Aorta (tissue), 5 donors: ENCODE measurements around the gene SYT1. TPM values are rescaled to one million over a fixed set of nuclear protein-coding genes. Genes with fewer than 3 reads are reported as not detected.

Source experiments
- ATAC-seq: fragments of 200-7000 bp; cut with Tn5 transposase; one replicate; pipeline ENCODE4 v1.9.1; 2022; ENCODE audit warnings: moderate library complexity; ENCODE audit not compliant: low FRiP score
- DNase-seq, 2 donors: peaks; one replicate each; pipeline ENCODE4 v3.0.0-alpha.2; 2020
- H3K27ac ChIP-seq, 2 donors: one replicate each; pipeline ENCODE4 v1.5.1; 2013; ENCODE audit warnings: low read length in 2 of 2, mild to moderate bottlenecking in 2 of 2, moderate library complexity in 2 of 2, control low read depth in 1 of 2, inconsistent platforms in 1 of 2, low read depth in 1 of 2
- H3K27me3 ChIP-seq, 2 donors: one replicate each; pipeline ENCODE4 v1.6.1; 2013; ENCODE audit warnings: control low read depth in 1 of 2, low read length in 1 of 2, mild to moderate bottlenecking in 1 of 2, moderate library complexity in 1 of 2; ENCODE audit not compliant: insufficient read depth in 2 of 2, control insufficient read depth in 1 of 2
- H3K36me3 ChIP-seq, 2 donors: one replicate each; pipeline ENCODE4 v1.6.1; 2013; ENCODE audit warnings: control low read depth in 1 of 2, low read length in 1 of 2, mild to moderate bottlenecking in 1 of 2; ENCODE audit not compliant: insufficient read depth in 2 of 2, control insufficient read depth in 1 of 2
- H3K4me1 ChIP-seq, 2 donors: one replicate each; pipeline ENCODE4 v1.6.1; 2013; ENCODE audit warnings: low read length in 2 of 2, control low read depth in 1 of 2, mild to moderate bottlenecking in 1 of 2, moderate library complexity in 1 of 2; ENCODE audit not compliant: insufficient read depth in 2 of 2, control insufficient read depth in 1 of 2
- H3K4me3 ChIP-seq, 2 donors: one replicate each; pipeline ENCODE4 v1.5.1; 2013; ENCODE audit warnings: low read length in 2 of 2, control low read depth in 1 of 2, mild to moderate bottlenecking in 1 of 2
- H3K9me3 ChIP-seq: one replicate; pipeline ENCODE4 v1.6.1; 2013; ENCODE audit warnings: mild to moderate bottlenecking, low read length; ENCODE audit not compliant: control insufficient read depth
- WGBS, 2 donors: extraction: QIAGEN DNeasy Blood & Tissue Kit; methylation state at CpG; one replicate each; pipeline ENCODE4 v1.1.7; 2013; 5-methylcytosine and 5-hydroxymethylcytosine counted together
- intact Hi-C, 2 donors: fragments of 100-400 bp; cut with DNase I; formaldehyde crosslinking; loops; one replicate each; pipeline versions ENCODE4 v1.14.2 to v1.15.0; 2022
- polyA plus RNA-seq, 2 donors: library from polyadenylated mRNA; stranded (reverse); fragments of 200-250 nt; gene quantifications; one replicate each; pipeline ENCODE4 v1.2.3, GENCODE V29; 2013
- total RNA-seq, 2 donors: library from RNA; stranded (reverse); fragmentation: NEBNext Ultra II Directional; extraction: Animal tissue kit (Norgen Biotek cat#: 25700); gene quantifications; one replicate each; pipeline ENCODE4 v1.2.1, GENCODE V29; 2021
- donor health status: healthy with polysubstance abuse.
- donor health status: Bipolar disorder and iron deficiency.
- donor health status: DM: no; HTN: no; CAD: no.
- donor health status: DM: no; HTN: no; CAD: no.
- donor health status: DM: yes; HTN: yes; CAD: no.

Gene SYT1
- total and polyA plus RNA-seq, 4 donors: 0.05 to 1.8 (median 1.5) TPM; not detected in 1

DNA sequence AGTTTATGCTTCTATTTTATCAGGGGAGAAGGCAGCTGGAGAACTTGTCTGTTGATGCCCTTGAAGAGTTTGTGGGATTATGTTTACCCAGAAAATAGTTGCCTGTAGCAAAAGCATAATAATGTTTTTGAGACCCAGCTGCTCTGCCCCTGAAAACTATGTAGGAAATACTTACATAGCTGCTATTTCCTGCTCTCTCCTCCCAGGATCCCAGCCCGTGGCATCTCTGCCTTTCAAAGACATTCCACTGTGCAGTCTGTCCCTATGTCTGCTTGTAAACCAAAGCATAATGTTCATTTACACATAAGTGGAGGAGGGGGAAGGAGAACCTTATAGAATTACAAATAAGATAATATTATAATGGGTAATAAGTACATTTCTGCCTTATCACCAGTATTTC lies 198.7 kb downstream of the SYT1 start:
- Histone ChIP-seq H3K9me3 (no peaks in the 10 kb centered on the region), H3K4me1 (no peaks in the 10 kb centered on the region), H3K27me3 (no peaks in the 10 kb centered on the region), H3K27ac (no peak overlapping the region), H3K4me3 (no peak overlapping the region), H3K36me3 (no peaks in the 10 kb centered on the region)
- DNase-seq (no peak), ATAC-seq (no peak)
- 2 to 5% methylated on average over 1 of the region's 1 CpG for WGBS, 2 donors
- intact Hi-C loops: no loop called here

DNA sequence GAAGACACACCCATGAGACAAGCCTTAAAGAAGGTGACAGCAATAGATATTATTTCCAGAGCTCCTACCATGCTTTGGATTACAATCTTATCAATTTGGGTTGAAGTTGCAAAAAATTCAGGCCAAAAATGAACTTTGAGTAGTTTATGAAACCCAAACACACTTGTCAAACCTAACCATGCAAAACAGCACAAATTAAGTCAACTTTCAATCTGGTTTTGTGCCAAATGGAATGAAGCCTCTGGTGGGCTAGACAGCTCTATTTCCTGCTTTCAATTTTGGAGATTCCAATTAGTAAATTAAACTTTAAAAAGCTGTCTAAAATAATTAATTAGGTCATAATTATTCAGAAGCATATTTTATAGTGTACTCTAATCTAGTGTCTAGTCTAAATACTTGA lies 203.4 kb downstream of the SYT1 start:
- H3K27ac ChIP-seq: no peak overlapping the region
- no peak for DNase-seq
- ATAC-seq: no peak
- H3K27me3 ChIP-seq: no peaks in the 10 kb centered on the region
- H3K9me3 ChIP-seq: no peaks in the 10 kb centered on the region
- no peaks in the 10 kb centered on the region for H3K4me1 ChIP-seq
- H3K36me3 ChIP-seq: no peaks in the 10 kb centered on the region
- no peak overlapping the region for H3K4me3 ChIP-seq
- intact Hi-C loops: no loop called here

DNA sequence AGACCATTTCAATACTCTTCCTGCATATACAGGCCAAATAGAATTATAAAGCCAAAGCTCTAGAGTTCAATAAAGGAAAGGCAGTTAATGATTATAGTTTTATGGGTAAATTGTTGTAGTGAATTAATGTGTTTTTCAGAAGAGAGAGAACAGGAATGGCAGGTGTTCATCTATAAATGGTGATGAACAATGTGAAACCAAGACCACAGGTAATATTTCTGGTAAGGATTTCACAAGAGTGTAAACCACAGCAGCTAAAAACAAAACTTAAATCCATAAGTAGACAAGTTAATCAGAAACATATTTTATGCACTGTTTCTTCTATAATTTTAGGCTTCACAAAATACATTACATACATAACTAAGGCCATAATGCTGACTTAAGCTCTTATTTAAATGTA lies 204.4 kb downstream of the SYT1 start:
- DNase-seq: no peak
- Histone ChIP-seq H3K27ac (no peak overlapping the region), H3K36me3 (no peaks in the 10 kb centered on the region), H3K9me3 (no peaks in the 10 kb centered on the region), H3K4me3 (no peak overlapping the region), H3K4me1 (no peaks in the 10 kb centered on the region), H3K27me3 (no peaks in the 10 kb centered on the region)
- intact Hi-C loops: no loop called here
- ATAC-seq: no peak

DNA sequence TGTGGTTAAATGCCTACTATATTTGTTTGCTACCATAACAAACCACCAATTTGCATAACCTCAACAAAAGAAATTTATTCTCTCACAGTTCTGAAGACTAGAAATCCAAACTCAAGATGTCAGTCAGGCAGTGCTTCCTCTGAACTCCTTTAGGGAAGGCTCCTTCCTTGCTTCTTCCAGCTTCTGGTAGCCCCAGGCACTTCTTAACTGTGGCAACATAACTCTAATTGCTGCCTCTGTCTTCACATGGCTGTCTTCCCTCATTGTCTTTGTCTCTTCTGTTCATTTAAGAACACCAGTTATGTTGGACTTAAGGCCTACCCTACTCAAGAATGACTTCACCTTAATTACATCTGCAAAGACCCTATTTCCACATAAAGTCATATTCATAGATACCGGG lies 206.9 kb downstream of the SYT1 start:
- no peaks in the 10 kb centered on the region for H3K36me3 ChIP-seq
- 92 to 95% methylated on average over 1 of the region's 1 CpG for WGBS, 2 donors
- no peak for DNase-seq
- H3K27ac ChIP-seq: no peak overlapping the region
- intact Hi-C loops: no loop called here
- H3K27me3 ChIP-seq: peaks cover 0 to 1% of the 10 kb centered on the region in 2 donors
- ATAC-seq: no peak
- H3K9me3 ChIP-seq: no peaks in the 10 kb centered on the region
- H3K4me1 ChIP-seq: no peaks in the 10 kb centered on the region
- H3K4me3 ChIP-seq: no peak overlapping the region

DNA sequence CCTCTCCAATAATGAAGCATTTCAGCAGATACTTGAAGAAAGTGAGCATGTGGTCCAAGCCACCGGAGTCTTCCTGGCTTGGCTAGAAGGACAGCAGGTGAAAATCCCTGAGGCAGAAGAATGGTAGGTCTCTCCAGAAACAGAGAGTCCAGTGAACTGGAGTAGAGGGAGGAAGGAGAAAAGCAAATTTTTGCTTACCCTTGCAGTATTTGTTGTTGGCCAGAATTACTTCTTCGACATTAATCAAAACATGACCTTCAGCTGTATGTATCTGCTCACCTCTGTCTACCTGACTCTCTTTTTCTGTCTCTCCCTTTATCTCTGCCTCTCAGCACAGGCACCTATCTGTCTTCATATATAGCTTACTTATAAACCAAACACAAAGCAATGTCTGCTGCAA lies 208.9 kb downstream of the SYT1 start:
- peaks cover 0 to 1% of the 10 kb centered on the region in 2 donors for H3K27me3 ChIP-seq
- H3K36me3 ChIP-seq: no peaks in the 10 kb centered on the region
- H3K27ac ChIP-seq: no peak overlapping the region
- intact Hi-C loops: no loop called here
- 91 to 92% methylated on average over 2 of the region's 2 CpGs for WGBS, 2 donors
- DNase-seq: no peak
- H3K9me3 ChIP-seq: no peaks in the 10 kb centered on the region
- no peak overlapping the region for H3K4me3 ChIP-seq
- ATAC-seq: no peak
- no peaks in the 10 kb centered on the region for H3K4me1 ChIP-seq

DNA sequence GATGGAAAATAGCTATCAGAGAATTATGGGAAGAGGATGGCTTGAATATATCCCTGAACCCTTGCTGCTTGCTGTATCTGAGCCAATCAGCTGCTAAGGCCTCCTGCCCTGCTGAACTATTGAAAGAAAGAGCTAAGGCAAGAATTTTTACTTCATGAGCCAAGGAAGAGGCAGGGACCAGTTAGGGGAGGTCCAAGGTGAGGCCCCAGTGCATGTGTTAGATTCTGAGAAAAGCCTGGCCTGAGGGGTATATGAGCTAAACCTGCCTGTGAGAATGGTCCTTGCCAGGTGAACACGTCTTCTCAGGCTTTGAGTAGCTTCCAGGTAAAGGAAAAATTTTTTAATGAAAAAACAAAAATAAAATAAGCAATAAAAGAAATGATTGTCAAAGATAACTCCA lies 218.0 kb downstream of the SYT1 start:
- no peak overlapping the region for H3K27ac ChIP-seq
- ATAC-seq: no peak
- WGBS, 2 donors: 68 to 72% methylated on average over 1 of the region's 1 CpG
- H3K27me3 ChIP-seq: no peaks in the 10 kb centered on the region
- H3K9me3 ChIP-seq: no peaks in the 10 kb centered on the region
- no peak overlapping the region for H3K4me3 ChIP-seq
- no peaks in the 10 kb centered on the region for H3K4me1 ChIP-seq
- DNase-seq: no peak
- intact Hi-C loops: no loop called here
- no peaks in the 10 kb centered on the region for H3K36me3 ChIP-seq

DNA sequence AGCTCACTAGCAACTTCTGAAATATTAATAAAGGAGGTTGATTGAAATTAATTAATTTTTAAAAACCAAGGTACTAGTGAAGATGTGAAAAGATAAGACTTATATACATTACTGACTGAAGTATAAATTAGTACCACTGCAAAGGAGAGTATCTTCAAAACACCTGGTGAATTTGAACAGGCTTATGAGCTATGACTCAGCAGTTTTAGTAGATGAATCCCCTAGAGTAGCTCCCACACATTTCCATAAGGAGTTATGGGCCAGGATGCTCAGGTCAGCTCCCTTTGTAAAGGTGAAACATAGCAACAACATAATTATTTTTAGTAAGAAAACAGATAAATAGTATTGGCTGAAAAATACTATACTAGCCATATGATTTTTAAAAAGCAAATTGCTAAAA lies 218.6 kb downstream of the SYT1 start:
- no peak for ATAC-seq
- Histone ChIP-seq H3K27ac (no peak overlapping the region), H3K9me3 (no peaks in the 10 kb centered on the region), H3K4me3 (no peak overlapping the region), H3K27me3 (no peaks in the 10 kb centered on the region), H3K36me3 (no peaks in the 10 kb centered on the region), H3K4me1 (no peaks in the 10 kb centered on the region)
- no peak for DNase-seq
- intact Hi-C loops: no loop called here

DNA sequence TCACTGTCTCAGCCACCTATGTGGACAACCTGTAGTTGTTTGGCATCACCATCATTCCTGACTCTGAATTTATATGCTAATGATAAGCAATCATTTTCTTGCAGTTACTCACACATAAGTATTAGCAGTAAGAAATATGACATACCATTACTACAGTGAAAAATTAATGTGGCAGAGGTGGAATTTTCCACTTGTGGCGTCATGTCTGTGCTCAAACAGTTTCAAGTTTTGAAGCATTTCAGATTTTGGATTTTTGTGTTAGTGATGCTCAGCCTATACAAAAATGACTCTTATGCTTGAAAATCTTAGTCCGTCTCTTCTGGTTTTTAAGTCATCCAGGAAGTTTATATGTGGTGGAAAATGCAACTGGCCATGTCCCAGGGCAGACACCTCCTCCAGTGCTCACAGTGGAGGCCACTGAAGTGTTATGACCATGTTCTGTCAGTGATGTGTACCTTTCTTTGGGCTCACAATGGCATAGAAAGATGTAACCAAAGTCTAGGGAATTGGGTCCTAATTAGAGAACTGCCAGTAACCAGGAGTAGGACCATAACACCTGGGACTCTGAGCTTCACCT lies 220.6 kb downstream of the SYT1 start:
- Histone ChIP-seq H3K9me3 (no peaks in the 10 kb centered on the region), H3K4me3 (no peak overlapping the region), H3K27me3 (no peaks in the 10 kb centered on the region), H3K36me3 (no peaks in the 10 kb centered on the region), H3K27ac (no peak overlapping the region), H3K4me1 (no peaks in the 10 kb centered on the region)
- no peak for ATAC-seq
- intact Hi-C loops: no loop called here
- 72 to 73% methylated on average over 2 of the region's 2 CpGs for WGBS, 2 donors
- no peak for DNase-seq

DNA sequence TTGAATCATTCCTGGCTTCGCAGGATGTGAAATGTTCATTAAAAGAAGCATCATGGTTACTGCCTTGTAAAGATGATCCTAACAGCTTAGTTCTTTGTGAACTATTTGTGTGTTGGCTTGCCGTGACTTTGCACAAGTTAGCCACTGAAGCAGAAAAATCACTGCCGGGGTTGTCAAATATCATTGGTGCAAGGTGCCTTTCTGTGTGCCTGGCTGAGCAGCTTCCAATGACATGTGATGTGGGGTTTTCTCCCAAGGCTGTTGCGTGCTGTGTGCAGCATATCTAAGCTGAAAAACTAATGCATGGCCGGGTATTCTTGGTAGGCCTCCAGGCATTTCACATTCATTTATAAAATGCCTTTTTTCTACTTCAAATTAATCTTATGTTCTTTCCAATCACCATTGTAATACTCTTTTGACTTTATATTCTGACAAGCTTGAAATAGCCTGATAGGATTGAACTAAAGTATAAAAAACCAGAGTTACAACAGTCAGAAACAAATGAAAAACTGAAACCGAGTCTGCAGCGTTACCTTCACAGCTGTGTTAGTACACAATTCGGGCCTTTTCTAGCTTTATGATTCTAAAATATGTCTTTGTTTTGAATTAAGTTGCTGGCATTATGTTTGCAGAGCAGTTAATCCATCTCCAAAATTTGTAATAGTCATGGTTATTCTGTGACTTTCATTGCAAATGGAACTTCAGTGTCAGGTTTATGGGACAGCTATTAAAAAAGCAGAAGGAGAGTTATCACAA lies 222.1 kb downstream of the SYT1 start:
- H3K27ac ChIP-seq: no peak overlapping the region
- no peaks in the 10 kb centered on the region for H3K27me3 ChIP-seq
- no peak for DNase-seq
- H3K9me3 ChIP-seq: no peaks in the 10 kb centered on the region
- ATAC-seq: no peak
- intact Hi-C loops: no loop called here
- no peaks in the 10 kb centered on the region for H3K4me1 ChIP-seq
- H3K36me3 ChIP-seq: no peaks in the 10 kb centered on the region
- WGBS, 2 donors: 69 to 71% methylated on average over 8 of the region's 8 CpGs
- no peak overlapping the region for H3K4me3 ChIP-seq
